Effector memory CD4-positive, alpha-beta T cell (primary cell): ENCODE data around the gene RYR1.

Experiments used
- DNase-seq, 3 donors: peaks; one replicate each; pipeline ENCODE4 v3.0.0-alpha.2; 2020
- H3K27ac ChIP-seq: 2 replicates; pipeline ENCODE4 v1.7.0; 2013; ENCODE audit warnings: mild to moderate bottlenecking, low read length, moderate library complexity; ENCODE audit not compliant: insufficient read depth, poor library complexity, severe bottlenecking
- H3K27me3 ChIP-seq: replicated peaks from 2 replicates; pipeline ENCODE4 v1.7.0; 2013; ENCODE audit warnings: mild to moderate bottlenecking, low read length; ENCODE audit not compliant: insufficient read depth, control insufficient read depth, poor library complexity, severe bottlenecking
- H3K36me3 ChIP-seq: 2 replicates; pipeline ENCODE4 v1.7.0; 2013; ENCODE audit warnings: mild to moderate bottlenecking, low read length, moderate library complexity; ENCODE audit not compliant: control insufficient read depth, insufficient read depth
- H3K4me1 ChIP-seq: 2 replicates; pipeline ENCODE4 v1.7.0; 2013; ENCODE audit warnings: low read length, mild to moderate bottlenecking; ENCODE audit not compliant: control insufficient read depth, insufficient read depth, poor library complexity, severe bottlenecking
- H3K4me3 ChIP-seq: 2 replicates; pipeline ENCODE4 v1.7.0; 2013; ENCODE audit warnings: low read length, low read depth, mild to moderate bottlenecking; ENCODE audit not compliant: insufficient read depth, poor library complexity, severe bottlenecking
- H3K9me3 ChIP-seq: 2 replicates; pipeline ENCODE4 v1.7.0; 2013; ENCODE audit warnings: mild to moderate bottlenecking, low read length, moderate library complexity; ENCODE audit not compliant: control insufficient read depth

The RYR1 gene

DNA sequence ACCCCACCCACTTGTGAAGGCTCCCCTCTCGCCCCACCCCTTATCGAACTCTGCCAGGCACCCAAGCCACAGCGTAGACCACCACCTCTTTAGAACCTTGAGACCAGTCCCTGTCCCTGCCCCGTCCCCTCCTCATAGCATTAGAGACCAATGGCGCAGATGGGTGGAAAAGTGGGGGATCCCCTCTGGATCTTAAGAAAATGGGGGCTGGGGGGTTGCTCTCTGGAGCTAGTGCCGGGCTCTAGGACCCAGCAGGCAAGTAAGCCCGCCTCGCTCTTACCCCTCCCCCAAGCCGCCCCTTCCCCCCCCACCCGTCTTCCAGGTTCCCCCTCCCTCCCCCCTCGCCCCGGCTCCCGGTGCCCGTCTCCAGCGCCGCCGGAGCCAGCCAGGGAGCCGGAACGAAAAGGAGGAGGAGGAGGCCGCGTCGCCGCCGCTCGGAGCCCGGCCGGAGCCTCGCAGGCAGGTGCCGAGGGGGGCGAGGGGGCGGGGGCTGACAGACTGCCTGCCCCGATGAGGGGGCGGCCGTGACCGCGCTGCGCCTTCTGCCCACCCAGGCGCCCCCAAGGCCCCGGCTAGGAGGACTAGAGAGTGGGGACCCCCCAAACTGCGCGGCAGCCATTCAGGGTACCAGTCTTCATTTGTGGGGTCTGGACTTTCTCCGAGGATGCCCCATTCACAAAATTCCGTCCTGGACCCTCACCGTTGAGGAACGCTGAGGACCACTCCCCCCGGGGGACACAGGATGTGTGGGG is 45.0 kb upstream of the RYR1 start, which contains the start of gene SPRED3:
Gene SPRED3, plus strand, starts transcription at position 349 of the 752 bp plus-strand sequence. CDS start 1,606 bp downstream, outside the sequence.
- Histone ChIP-seq H3K36me3 (peaks cover 7% of the 10 kb centered on the region), H3K9me3 (no peaks in the 10 kb centered on the region), H3K4me3 (peak within 1 kb of the TSS; percentile 51), H3K27ac (peak within 1 kb of the TSS; percentile 14), H3K27me3 (no peaks in the 10 kb centered on the region), H3K4me1 (peaks cover 34% of the 10 kb centered on the region)
- peak in 1 of 3 donors; percentile 37 for DNase-seq

DNA sequence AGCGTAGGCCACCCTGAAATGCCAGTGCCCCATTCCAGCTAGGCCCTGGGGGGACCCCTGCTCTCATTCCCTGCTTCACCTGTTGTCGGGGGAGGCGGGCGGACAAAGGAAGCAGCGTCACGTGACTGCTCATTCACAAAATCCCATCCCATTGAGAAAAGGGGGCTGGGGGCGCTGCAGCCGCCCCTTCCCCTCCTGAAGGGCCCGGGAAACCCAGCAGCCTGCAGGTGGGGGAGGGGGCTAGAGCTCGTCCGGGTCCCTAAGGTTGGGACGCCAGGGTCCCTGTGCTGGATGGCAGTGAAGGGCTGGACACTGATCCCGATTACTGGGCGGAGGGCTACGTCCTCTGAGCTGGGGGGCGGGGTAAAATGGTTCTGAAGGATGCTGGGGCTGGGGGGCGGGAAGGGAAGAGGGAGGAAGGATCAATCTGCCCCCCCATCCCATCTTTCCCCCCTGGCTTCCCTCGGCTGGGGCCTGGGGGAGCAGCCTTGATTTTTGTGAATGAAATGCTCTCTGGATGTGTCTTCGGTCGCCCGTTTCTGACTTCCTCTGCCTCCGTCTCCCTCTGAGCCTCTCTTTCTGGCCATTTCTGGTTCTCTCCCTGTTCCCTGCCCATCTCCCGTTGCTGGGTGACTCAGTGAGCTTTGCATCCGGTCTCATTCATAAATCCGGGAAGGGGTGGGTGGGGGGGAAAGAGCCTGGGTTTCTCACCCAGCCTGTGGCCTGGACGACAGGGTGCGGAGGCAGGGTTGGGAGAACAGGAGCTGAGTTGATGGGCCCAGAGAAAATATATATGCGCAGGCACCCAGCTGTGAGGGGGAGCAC is 44.2 kb upstream of the RYR1 start:
- no peaks in the 10 kb centered on the region for H3K36me3 ChIP-seq
- H3K27ac ChIP-seq, result no peak overlapping the region
- no peaks in the 10 kb centered on the region for H3K9me3 ChIP-seq
- peaks cover 34% of the 10 kb centered on the region for H3K4me1 ChIP-seq
- no peaks in the 10 kb centered on the region for H3K27me3 ChIP-seq
- peak overlapping the region; percentile 48 for H3K4me3 ChIP-seq
- DNase-seq, result no peak

DNA sequence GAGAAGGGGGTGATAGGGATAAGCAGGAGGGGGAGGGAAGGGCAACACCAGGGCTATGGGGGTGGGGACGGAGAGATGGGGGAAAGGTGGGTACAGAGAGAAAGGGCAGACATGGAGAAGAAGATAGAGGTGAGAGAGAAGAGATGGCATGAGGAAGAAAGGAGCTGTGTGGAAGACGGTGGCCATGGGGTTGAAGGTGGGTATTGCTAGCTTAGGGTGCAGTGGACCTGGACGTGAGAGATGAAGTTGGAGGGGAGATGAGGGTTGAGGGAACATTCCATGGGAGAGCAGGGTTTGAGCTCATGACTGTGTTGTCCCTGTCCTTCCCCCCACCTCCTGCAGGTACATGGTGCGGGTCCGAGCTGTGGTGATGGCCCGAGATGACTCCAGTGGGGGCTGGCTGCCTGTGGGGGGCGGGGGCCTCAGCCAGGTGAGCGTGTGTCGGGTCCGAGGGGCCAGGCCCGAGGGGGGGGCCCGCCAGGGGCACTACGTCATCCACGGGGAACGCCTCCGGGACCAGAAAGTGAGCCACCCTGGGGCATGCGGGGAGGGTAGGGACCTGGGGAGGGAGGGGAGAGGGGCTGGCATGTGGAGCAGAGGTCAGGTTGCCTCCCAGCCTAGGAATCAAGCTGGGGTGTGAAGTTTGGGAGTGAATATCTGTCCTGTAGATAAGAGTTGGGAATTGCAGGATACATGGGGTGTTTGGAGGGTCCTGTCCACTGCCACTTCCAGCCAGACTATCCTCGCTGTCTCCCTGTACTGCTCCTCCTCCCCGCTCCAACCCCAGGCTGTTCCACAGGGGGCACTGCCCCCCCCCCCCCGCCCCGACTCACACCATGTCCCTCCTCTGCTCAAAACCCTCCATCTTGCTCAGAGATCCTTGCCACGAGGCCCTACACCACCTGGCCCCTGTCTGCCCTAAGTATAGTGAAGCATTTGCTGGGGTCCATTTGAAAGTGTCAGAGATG is 43.2 kb upstream of the RYR1 start:
- H3K27ac ChIP-seq, result no peak overlapping the region
- no peaks in the 10 kb centered on the region for H3K36me3 ChIP-seq
- no peaks in the 10 kb centered on the region for H3K27me3 ChIP-seq
- DNase-seq, result no peak
- peaks cover 41% of the 10 kb centered on the region for H3K4me1 ChIP-seq
- H3K4me3 ChIP-seq, result no peak overlapping the region
- no peaks in the 10 kb centered on the region for H3K9me3 ChIP-seq

DNA sequence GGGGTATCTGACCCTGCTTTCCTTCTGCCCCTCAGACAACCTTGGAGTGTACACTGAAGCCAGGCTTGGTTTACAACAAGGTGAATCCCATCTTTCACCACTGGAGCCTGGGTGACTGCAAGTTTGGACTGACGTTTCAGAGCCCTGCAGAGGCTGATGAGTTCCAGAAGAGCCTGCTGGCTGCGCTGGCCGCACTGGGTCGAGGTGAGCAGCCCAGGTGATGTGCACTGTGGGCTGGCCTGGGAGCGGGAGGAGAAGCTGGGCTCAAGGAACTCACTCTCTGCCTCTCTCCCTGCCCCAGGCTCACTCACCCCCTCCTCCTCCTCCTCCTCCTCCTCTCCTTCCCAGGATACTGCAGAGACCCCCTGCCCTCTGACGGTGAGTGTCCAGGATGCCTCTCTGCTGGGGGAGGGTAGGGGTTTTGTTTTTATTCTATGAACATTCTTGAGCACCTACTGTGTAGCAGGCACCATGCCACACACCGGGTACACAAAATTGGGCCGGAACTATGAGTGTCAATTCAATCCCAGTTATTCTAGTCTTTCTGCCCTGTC is 41.5 kb upstream of the RYR1 start:
- Histone ChIP-seq H3K27ac (no peak overlapping the region), H3K9me3 (no peaks in the 10 kb centered on the region), H3K36me3 (no peaks in the 10 kb centered on the region), H3K4me3 (no peak overlapping the region), H3K4me1 (peaks cover 32% of the 10 kb centered on the region), H3K27me3 (no peaks in the 10 kb centered on the region)
- DNase-seq, result no peak

DNA sequence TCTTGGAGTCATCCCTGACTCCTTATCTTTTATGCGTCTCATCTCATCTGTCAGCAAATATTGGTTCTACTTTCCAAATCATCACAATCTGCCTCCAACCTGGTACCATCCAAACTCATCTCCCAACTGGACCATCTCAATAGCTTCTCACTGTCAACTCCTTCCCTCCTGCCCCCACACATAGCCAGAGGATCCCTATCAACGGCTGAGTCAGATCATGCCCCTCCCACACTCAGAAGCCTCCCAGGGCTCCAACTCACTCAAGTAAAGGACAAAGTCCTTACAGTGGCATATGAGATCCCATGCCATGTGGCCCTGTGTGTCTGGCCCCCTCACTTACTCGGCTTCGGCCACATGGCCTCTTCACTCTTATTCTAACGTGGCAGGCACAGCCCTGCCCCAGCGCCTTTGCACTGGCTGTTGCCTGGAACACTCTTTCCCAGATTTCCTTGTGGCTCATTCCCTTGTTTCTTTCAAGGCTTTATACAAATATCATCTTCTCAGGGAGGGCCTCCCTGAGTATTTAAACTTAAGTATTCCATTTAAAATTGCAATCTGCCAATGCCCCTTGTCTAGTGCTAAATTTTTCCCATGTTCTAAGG is 40.7 kb upstream of the RYR1 start:
- peaks cover 24% of the 10 kb centered on the region for H3K4me1 ChIP-seq
- H3K27me3 ChIP-seq, result no peaks in the 10 kb centered on the region
- no peak for DNase-seq
- no peaks in the 10 kb centered on the region for H3K36me3 ChIP-seq
- no peak overlapping the region for H3K27ac ChIP-seq
- no peaks in the 10 kb centered on the region for H3K9me3 ChIP-seq
- H3K4me3 ChIP-seq, result no peak overlapping the region

DNA sequence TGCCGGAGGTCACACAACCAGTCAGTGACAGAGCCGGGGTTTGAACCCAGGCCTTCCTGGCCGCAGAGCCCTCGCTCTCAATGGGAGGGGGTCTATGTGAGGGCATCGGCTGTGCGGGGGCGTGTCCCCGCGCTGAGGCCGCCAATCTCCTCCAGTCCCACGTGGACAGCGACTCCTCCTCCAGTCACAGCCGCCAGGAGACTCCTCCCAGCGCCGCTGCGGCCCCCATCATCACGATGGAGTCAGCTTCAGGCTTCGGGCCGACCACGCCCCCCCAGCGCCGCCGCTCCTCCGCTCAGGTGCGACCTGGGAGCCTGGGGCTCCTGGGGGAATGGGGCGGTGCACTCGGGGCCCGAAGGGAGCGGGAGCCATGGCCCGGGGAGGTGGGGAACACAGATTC is 39.0 kb upstream of the RYR1 start:
- peak; percentile 48 to 51 (median 50) for DNase-seq
- H3K36me3 ChIP-seq, result no peaks in the 10 kb centered on the region

DNA sequence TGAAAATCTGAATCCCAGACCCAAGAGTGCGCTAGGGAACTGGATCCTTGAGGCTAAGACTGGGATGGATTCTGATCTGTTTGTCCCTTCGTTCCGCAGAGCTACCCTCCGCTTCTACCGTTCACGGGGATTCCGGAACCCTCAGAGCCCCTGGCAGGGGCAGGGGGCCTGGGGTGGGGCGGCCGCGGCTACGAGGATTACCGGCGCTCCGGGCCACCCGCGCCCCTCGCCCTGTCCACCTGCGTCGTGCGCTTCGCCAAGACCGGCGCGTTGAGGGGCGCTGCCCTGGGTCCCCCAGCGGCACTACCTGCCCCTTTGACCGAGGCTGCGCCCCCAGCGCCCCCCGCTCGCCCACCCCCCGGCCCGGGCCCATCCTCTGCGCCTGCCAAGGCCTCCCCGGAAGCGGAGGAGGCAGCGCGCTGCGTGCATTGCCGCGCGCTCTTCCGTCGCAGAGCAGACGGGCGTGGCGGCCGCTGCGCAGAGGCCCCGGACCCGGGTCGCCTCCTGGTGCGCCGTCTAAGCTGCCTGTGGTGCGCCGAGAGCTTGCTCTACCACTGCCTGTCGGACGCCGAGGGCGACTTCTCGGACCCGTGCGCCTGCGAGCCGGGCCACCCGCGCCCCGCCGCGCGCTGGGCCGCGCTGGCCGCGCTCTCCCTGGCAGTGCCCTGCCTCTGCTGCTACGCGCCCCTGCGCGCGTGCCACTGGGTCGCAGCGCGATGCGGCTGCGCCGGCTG is 37.9 kb upstream of the RYR1 start:
- H3K27me3 ChIP-seq, result no peaks in the 10 kb centered on the region
- no peaks in the 10 kb centered on the region for H3K36me3 ChIP-seq
- peaks cover 11% of the 10 kb centered on the region for H3K4me1 ChIP-seq
- H3K27ac ChIP-seq, result peak overlapping the region; percentile 25
- no peaks in the 10 kb centered on the region for H3K9me3 ChIP-seq
- peak overlapping the region; percentile 53 for H3K4me3 ChIP-seq
- no peak for DNase-seq

More for the DNA sequence above, 39.0 kb upstream of the RYR1 start:
- Histone ChIP-seq H3K27ac (no peak overlapping the region), H3K4me3 (peak overlapping the region; percentile 53), H3K9me3 (no peaks in the 10 kb centered on the region), H3K27me3 (no peaks in the 10 kb centered on the region), H3K4me1 (peaks cover 11% of the 10 kb centered on the region)

DNA sequence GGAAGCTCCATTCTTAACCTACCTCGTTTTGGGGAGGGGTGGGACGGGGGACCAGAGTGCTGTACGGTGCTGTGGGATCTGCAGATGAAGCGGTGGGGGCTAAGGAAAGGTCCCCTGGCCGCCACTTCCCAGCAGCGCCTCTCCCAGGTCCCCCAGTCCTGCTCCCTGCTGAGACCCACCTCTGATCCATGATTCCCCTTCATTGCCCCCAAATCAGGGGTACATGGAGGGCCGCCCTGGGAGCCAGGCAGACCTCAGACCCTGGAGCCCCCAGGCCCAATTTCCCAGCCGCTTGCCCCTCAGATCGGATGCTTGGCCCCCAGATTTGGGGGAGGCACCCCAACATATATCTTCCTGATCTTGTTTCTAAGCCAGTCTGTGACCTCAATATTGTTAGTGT is 34.4 kb upstream of the RYR1 start:
- Histone ChIP-seq H3K4me1 (peaks cover 13% of the 10 kb centered on the region), H3K4me3 (no peak overlapping the region)
- DNase-seq, result no peak

More for the DNA sequence above, 34.4 kb upstream of the RYR1 start:
- H3K36me3 ChIP-seq, result no peaks in the 10 kb centered on the region
- no peaks in the 10 kb centered on the region for H3K9me3 ChIP-seq
- H3K27ac ChIP-seq, result no peak overlapping the region
- no peaks in the 10 kb centered on the region for H3K27me3 ChIP-seq
